Measurements from ENCODE around the gene ADAP1.
A peak's percentile ranks its signal among the peaks of the same experiment; 100 is the strongest.

ADAP1 gene

GRCh38 chr7:889391-889790, 65.1 kb downstream of the ADAP1 start:
- no peak for DNase-seq

GRCh38 chr7:889025-889390, 65.5 kb downstream of the ADAP1 start:
- no peak for DNase-seq

GRCh38 chr7:888081-889024, 66.1 kb downstream of the ADAP1 start:
- no peak for DNase-seq

- no peak for DNase-seq
These were observed 67.0 kb downstream of the ADAP1 start for GRCh38 chr7:887488-887820.

GRCh38 chr7:886626-887487, 67.6 kb downstream of the ADAP1 start:
- no peak for DNase-seq

- no peak for DNase-seq
These were observed 68.4 kb downstream of the ADAP1 start for GRCh38 chr7:885893-886625.

GRCh38 chr7:885261-885892, 69.1 kb downstream of the ADAP1 start:
- DNase-seq: no peak

- DNase-seq: no peak
These were observed 70.1 kb downstream of the ADAP1 start for GRCh38 chr7:884191-885003.

- no peak for DNase-seq
These were observed 71.1 kb downstream of the ADAP1 start for GRCh38 chr7:883055-884021.

- no peak for DNase-seq
These were observed 72.0 kb downstream of the ADAP1 start for GRCh38 chr7:882336-883035.

GRCh38 chr7:881441-882234, 72.8 kb downstream of the ADAP1 start:
- DNase-seq: no peak

- DNase-seq: no peak
These were observed 74.0 kb downstream of the ADAP1 start for GRCh38 chr7:880450-880849.

GRCh38 chr7:879706-880105, 74.8 kb downstream of the ADAP1 start:
- no peak for DNase-seq

- no peak for DNase-seq
These were observed 75.4 kb downstream of the ADAP1 start for GRCh38 chr7:879093-879492.

GRCh38 chr7:877312-878232, 76.9 kb downstream of the ADAP1 start:
- peak; percentile 51 for DNase-seq

GRCh38 chr7:876972-877311, 77.5 kb downstream of the ADAP1 start:
- no peak for DNase-seq

GRCh38 chr7:876077-876971, 78.2 kb downstream of the ADAP1 start, which contains the start of gene GET4:
TSS of gene GET4 (plus strand) at chr7:876554. CDS start at chr7:876646, 92 bp downstream.
- DNase-seq: peak; percentile 98

All from NCI-H2107 (cell line).